ENCODE data around the gene DIP2C.

DNA sequence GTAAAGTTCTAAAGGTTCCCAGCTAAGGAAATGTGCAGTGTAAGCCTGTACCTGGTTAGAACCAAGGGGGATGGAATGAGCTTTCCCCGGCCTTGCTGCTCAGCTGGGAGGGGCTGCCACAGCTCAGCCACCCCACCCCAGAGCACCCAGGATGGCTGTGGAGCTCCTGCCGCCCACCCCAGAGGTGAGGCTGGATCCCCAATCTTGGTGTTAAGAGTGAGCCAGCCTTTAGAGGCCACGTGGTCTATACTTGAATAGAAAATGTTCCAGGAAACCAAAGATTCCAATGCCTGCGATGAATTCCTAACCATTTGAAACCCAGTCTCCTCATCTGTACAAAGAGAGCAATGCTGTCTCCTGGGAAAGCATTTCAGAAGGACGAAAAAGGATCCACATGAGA, 16.5 kb downstream of the DIP2C start:
- TF ChIP-seq, protein P1, sequence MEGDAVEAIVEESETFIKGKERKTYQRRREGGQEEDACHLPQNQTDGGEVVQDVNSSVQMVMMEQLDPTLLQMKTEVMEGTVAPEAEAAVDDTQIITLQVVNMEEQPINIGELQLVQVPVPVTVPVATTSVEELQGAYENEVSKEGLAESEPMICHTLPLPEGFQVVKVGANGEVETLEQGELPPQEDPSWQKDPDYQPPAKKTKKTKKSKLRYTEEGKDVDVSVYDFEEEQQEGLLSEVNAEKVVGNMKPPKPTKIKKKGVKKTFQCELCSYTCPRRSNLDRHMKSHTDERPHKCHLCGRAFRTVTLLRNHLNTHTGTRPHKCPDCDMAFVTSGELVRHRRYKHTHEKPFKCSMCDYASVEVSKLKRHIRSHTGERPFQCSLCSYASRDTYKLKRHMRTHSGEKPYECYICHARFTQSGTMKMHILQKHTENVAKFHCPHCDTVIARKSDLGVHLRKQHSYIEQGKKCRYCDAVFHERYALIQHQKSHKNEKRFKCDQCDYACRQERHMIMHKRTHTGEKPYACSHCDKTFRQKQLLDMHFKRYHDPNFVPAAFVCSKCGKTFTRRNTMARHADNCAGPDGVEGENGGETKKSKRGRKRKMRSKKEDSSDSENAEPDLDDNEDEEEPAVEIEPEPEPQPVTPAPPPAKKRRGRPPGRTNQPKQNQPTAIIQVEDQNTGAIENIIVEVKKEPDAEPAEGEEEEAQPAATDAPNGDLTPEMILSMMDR (IDR thresholded peaks at IDR 0.05), result no peak
- no peak for TF ChIP-seq POLR2A (IDR thresholded peaks at IDR 0.05)

Measured in testis (tissue), 2 donors.